Stimulated activated CD8-positive, alpha-beta memory T cell treated with anti-CD3 and anti-CD28 coated beads, Interleukin-4, amount 100 ng/mL, for 24 hours (primary cell): ENCODE measurements around the gene DTX3.
"Not testable (repeated sequence)": the region's sequence is repeated elsewhere in the genome, so short reads cannot be mapped to it uniquely, and the experiment has no call there.

Source experiments
- DNase-seq: peaks from one replicate; pipeline ENCODE4 v3.0.0-alpha.2; 2020; ENCODE audit warnings: low read depth

The DTX3 gene

GRCh38 chr12:57583008-57583831, 21.4 kb upstream of the DTX3 start:
- DNase-seq: peak; percentile 41

- DNase-seq: no peak
Measured at GRCh38 chr12:57584050-57584449, 20.6 kb upstream of the DTX3 start.

DNA sequence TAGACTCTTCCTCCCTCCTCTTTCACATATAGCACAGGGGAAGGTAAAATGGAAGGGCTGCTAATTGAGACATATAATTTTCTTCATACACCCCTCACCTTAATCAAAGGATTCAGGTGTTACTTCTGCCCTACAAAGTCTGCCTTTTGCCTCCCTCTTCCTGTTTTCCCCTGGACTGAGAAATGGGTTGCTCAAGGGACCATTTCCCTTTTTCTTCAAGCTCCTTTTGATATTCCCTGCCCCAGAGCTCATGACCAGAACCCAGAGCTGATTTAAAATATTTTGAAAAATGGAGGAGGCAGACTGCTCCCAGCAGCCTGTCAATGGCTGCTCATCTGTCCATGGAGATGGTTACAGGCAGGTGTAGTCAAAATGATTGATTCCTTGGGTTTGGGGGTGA, 19.9 kb upstream of the DTX3 start:
- no peak for DNase-seq

- no peak for DNase-seq
Measured at GRCh38 chr12:57585156-57585555, 19.5 kb upstream of the DTX3 start.

- no peak for DNase-seq
Measured at GRCh38 chr12:57586128-57586527, 18.5 kb upstream of the DTX3 start.

DNA sequence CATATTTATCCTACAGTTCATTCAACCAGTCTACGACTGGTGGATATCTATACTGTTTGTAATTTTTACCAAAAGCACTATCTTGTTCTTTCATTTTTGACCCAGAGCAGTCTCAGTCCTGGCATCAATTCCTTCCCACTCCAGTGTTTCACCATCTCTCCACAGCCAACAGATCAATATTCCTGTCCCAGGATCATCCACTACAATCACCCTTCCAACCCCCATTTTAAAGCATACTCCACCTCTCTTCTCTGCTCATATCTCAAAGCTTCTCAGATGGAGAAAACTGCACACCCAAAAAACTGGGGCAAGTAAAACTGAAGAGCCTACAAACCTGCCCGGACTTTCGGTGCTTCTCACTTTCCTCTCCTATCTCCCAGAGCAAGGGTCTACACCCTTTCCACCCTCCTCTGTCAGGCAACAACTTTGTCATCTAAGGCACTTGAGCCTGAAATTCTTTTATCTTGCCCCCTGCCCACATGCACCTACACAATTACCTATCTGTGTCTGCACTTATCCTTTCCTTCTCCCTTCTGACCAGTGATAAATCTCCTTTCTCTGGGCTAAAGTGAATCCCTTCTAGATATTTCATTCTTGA, 17.7 kb upstream of the DTX3 start:
- DNase-seq: no peak

- not testable (repeated sequence) for DNase-seq
Measured at GRCh38 chr12:57588951-57589610, 15.5 kb upstream of the DTX3 start.

- DNase-seq: no peak
Measured at GRCh38 chr12:57590479-57590863, 14.2 kb upstream of the DTX3 start.

DNA sequence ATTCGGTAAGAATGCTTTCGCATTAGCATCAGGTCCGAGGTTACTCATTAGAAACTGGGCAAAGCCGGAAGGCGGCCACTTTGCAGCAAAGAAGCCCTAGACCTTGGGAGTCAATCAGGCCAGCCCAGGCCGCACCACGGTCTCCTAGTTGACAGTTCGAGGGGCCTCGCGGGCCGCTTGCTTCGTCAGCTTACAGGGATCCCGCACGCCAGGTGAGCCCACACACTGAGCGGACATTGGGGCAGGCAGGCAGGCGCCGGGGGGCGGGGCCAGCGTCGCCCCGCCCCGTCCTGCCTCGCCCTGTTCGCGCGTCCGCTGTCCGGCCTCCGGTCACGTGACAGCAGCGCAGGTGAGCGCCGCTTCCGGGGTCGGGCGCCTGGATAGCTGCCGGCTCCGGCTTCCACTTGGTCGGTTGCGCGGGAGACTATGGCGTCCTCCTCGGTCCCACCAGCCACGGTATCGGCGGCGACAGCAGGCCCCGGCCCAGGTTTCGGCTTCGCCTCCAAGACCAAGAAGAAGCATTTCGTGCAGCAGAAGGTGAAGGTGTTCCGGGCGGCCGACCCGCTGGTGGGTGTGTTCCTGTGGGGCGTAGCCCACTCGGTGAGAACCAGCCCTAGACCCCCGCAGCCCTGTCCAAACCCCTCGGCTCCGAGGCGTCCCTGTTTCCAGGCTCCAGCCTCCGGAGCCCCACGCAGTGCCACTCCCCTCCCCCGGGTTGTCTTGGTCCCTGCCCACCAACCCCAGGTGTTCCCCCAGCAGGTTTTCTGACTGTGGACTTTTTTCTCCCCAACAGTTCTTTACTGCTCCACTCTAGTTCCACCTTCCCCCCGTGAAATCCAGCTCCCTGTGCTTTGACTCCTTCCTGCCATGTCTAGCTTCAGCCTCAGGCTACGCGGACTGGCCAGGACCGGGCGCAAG, 13.5 kb upstream of the DTX3 start, which contains the start of gene PIP4K2C:
TSS of gene PIP4K2C (plus strand) at position 329 of the 918 bp plus-strand sequence. CDS start at position 427, 98 bp downstream.
- peak; percentile 70 for DNase-seq

DNA sequence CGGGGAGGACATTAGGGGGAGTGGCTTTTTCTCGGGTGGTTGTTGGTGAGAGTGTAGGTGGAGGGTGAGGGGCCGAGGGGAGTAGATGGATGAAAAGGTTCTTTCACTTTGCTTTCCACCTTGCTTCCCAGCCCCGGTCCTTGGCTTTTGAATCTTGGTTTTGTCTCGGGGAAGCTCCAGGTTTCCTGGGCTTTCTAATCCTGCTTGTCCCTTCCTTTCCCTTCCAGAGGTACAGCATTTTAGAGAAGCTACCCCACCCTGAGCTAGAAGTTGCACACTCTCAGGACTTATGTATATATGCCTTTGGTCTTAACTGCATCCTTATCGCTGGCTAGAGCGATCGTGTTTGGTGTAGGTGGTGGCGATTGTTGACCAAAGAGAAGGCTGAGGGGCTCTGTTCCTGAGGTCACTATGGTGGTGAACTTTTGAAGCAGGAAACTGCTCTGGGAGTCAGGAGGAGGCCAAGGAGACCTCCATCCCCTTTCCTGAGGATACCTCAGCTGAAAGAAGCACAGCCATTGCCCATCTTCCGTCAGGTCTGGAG, 12.8 kb upstream of the DTX3 start:
- DNase-seq: no peak

GRCh38 chr12:57592551-57593165, 12.0 kb upstream of the DTX3 start:
- no peak for DNase-seq

DNA sequence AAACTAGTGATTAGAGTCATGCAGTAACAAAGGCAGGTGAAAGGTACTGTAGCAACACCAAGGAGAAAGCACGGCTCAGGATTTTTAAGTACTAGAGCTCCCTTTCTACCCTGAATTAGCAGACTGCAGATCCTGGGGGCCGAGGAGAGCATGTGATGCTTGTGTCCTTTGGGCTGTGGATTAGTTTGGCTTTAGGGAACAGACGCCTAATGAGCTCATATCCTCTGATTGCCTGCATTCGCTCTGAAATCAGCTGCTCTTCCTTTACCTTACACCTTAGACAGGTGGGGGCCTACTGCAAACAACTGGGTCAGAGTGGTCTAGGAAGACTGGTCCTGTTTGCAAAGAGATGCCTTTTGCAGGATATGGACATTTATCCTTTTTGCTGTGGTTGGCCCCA, 11.4 kb upstream of the DTX3 start:
- DNase-seq: no peak

DNA sequence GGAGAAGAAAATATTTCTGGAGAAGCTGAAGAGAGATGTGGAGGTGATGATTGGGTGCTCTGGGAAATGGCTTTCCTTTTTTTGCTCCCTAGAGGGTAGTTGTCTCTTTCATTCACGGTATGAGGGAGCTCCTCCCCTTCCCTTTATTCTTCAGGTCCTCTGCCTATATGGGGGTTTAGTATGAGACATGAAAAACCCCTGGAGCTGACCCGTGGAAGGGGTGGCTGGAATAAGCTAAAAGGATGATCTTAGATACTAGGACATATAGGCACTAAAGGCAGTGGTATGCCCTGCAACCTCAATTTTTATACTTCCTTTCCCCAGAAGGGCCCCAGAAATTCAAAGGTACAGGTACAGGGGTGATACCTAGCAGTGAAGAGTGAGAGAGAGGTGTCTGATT, 4.2 kb upstream of the DTX3 start:
- no peak for DNase-seq

GRCh38 chr12:57602544-57602943, 2.1 kb upstream of the DTX3 start:
- DNase-seq: no peak

GRCh38 chr12:57603324-57603723, 1.3 kb upstream of the DTX3 start:
- DNase-seq: no peak

DNA sequence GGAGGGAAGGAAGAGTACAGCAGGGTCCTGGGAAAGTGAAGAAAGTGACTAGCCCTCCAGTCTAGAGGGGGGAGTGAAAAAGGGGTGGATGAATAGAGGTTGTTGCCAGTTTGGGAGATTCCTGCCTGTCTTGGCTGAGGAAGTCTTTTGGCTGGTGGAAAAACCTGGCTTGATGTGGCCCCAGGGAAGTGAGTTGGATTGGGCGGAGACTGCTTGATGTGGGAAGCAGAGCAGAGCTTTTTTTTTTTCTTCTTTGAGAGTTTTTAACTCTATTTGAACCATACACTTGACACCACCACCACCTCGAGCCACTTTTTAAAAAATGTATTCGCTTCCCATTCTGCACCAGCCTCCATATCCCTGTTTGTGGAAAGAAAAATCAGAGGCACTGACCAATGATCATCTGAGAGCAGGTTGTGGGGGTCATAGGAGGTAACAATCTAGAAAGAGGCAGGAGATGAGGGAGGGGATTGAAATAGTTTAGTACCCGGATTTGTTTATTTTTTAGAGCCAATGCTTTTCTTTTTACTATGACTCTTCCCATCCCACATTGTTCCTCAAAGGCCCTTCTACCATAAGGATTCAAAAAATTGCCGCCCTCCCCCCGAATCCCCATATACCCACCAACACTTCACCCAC, 690 bp upstream of the DTX3 start:
- no peak for DNase-seq

- DNase-seq: no peak
Measured at GRCh38 chr12:57604992-57605810, 577 bp downstream of the DTX3 start.

- DNase-seq: no peak
Measured at GRCh38 chr12:57605811-57606311, 1.2 kb downstream of the DTX3 start.

DNA sequence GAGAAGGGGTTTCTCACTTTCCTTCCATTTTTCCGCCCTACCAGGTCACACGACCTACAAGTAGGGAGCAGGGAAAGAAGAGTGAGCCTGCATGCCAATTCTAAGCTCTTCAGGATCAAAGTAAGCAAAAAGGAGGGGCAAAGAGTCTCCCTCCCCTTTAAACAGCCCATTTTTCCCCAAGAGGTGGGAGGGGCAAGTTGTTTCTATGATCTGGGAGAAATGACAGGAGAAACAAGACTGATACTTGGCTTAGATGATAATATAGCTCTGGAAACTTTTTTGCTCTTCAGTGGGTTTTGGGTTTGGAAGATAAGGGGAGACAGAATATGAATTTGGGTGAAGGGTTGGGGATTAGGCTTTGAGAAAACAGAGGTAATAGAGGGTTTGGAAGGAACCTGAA, 1.8 kb downstream of the DTX3 start:
- DNase-seq: no peak

DNA sequence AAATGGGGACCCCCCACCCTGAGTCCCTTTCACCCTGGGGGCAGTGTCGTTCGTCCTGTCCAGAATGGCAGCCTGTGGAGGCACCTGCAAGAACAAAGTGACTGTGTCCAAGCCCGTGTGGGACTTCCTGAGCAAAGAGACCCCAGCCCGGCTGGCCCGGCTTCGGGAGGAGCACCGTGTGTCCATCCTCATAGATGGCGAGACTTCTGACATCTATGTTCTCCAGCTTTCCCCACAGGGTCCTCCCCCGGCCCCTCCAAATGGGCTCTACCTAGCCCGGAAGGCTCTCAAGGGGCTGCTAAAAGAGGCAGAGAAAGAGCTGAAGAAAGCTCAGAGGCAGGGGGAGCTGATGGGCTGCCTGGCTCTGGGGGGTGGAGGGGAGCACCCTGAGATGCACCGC, 2.2 kb downstream of the DTX3 start:
- no peak for DNase-seq
